ENCODE measurements around the gene PRAMEF7. TPM values are rescaled to one million over a fixed set of nuclear protein-coding genes. Genes with fewer than 3 reads are reported as not detected.
"Not testable (repeated sequence)": the region's sequence is repeated elsewhere in the genome, so short reads cannot be mapped to it uniquely, and the experiment has no call there.

PRAMEF7 gene
- total RNA-seq: not detected in 3 replicates
- long read RNA-seq: 0 reads

GRCh38 chr1:12916310-12916709 lies at the start of gene PRAMEF7:
Gene PRAMEF7 (plus strand): TSS chr1:12916610. CDS start chr1:12917693, 1,083 bp downstream.
- not testable (repeated sequence) for H3K27me3 Mint-ChIP-seq (ENCODE audit: low read depth); H3K4me1 Mint-ChIP-seq (ENCODE audit: low read depth); DNase-seq (ENCODE audit: low spot score); H3K4me3 Mint-ChIP-seq (ENCODE audit: unreplicated experiment); H3K27ac Mint-ChIP-seq (ENCODE audit: unreplicated experiment); H3K36me3 Mint-ChIP-seq (ENCODE audit: low read depth); H3K9me3 Mint-ChIP-seq (ENCODE audit: low read depth)

DNA sequence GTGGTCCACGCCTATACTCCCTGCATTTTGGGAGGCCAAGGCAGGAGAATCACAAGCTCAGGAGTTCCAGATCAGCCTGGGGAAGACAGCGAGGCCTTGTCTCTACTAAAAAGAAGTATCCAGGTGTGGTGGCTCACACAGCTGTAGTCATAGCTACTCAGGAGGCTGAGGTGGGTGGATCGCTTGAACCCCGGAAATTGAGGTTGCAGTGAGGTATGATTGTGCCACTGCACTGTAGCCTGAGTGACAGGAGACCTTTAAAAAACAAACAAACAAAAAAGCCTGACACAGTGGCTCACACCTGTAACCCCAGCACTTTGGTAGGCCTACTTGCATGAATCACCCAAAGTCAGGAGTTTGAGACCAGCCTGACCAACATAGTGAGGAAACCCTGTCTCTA lies 38.0 kb upstream of the PRAMEF7 start:
- not testable (repeated sequence) for DNase-seq (ENCODE audit: low spot score); H3K27ac Mint-ChIP-seq (ENCODE audit: unreplicated experiment); H3K4me1 Mint-ChIP-seq (ENCODE audit: low read depth); H3K9me3 Mint-ChIP-seq (ENCODE audit: low read depth); H3K4me3 Mint-ChIP-seq (ENCODE audit: unreplicated experiment); H3K27me3 Mint-ChIP-seq (ENCODE audit: low read depth); H3K36me3 Mint-ChIP-seq (ENCODE audit: low read depth)

DNA sequence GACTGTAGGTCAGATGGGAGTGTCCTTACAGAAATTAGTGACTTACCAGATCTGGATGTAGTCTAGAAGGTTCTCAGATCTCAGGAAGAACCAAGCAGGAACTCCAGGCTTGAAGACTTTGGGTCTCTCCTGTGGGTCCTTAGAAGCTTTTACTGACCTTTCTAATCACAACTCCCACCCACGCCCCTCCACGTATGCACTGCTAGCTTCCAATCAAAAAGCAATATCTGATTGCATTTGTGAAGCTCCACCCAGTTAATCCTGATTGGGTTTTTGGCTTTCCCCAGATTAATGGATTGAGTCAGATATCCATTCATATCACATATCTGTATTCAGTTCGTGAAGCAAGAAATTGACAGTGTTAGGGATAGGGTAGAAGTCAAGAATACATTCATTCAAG lies 30.3 kb upstream of the PRAMEF7 start, which contains the start of gene PRAMEF4:
Gene PRAMEF4, minus strand, starts transcription at position 101 of the 400 bp plus-strand sequence. CDS start 2,807 bp downstream, outside the sequence.
- H3K4me1 Mint-ChIP-seq (ENCODE audit: low read depth); H3K27ac Mint-ChIP-seq (ENCODE audit: unreplicated experiment); H3K4me3 Mint-ChIP-seq (ENCODE audit: unreplicated experiment); DNase-seq (ENCODE audit: low spot score); H3K27me3 Mint-ChIP-seq (ENCODE audit: low read depth); H3K36me3 Mint-ChIP-seq (ENCODE audit: low read depth); H3K9me3 Mint-ChIP-seq (ENCODE audit: low read depth): not testable (repeated sequence)

DNA sequence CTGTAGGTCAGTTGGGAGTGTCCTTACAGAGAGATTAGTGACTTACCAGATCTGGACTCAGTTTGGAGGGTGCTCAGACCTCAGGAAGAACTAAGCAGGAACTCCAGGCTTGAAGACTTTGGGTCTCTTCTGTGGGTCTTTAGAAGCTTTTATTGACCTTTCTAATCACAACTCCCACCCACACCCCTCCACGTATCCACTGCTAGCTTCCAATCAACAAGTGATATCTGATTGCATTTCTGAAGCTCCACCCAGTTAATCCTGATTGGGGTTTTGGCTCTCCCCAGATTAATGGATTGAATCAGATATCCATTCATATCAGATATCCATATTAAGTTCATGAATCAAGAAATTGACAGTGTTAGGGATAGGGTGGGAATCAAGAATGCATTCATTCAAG lies 18.2 kb upstream of the PRAMEF7 start, which contains the start of gene PRAMEF10:
Gene PRAMEF10, minus strand, starts transcription at position 101 of the 400 bp plus-strand sequence. CDS start 2,423 bp downstream, outside the sequence.
- DNase-seq (ENCODE audit: low spot score); H3K4me1 Mint-ChIP-seq (ENCODE audit: low read depth); H3K4me3 Mint-ChIP-seq (ENCODE audit: unreplicated experiment); H3K27ac Mint-ChIP-seq (ENCODE audit: unreplicated experiment); H3K9me3 Mint-ChIP-seq (ENCODE audit: low read depth); H3K36me3 Mint-ChIP-seq (ENCODE audit: low read depth); H3K27me3 Mint-ChIP-seq (ENCODE audit: low read depth): not testable (repeated sequence)

- H3K4me3 Mint-ChIP-seq (ENCODE audit: unreplicated experiment); DNase-seq (ENCODE audit: low spot score); H3K9me3 Mint-ChIP-seq (ENCODE audit: low read depth); H3K4me1 Mint-ChIP-seq (ENCODE audit: low read depth); H3K27ac Mint-ChIP-seq (ENCODE audit: unreplicated experiment); H3K36me3 Mint-ChIP-seq (ENCODE audit: low read depth); H3K27me3 Mint-ChIP-seq (ENCODE audit: low read depth): not testable (repeated sequence)
Measured at GRCh38 chr1:12899186-12899585, 17.2 kb upstream of the PRAMEF7 start.

GRCh38 chr1:12903793-12904572 lies 12.4 kb upstream of the PRAMEF7 start:
- H3K27me3 Mint-ChIP-seq (ENCODE audit: low read depth); H3K4me1 Mint-ChIP-seq (ENCODE audit: low read depth); H3K9me3 Mint-ChIP-seq (ENCODE audit: low read depth); H3K36me3 Mint-ChIP-seq (ENCODE audit: low read depth); H3K4me3 Mint-ChIP-seq (ENCODE audit: unreplicated experiment); DNase-seq (ENCODE audit: low spot score); H3K27ac Mint-ChIP-seq (ENCODE audit: unreplicated experiment): not testable (repeated sequence)

DNA sequence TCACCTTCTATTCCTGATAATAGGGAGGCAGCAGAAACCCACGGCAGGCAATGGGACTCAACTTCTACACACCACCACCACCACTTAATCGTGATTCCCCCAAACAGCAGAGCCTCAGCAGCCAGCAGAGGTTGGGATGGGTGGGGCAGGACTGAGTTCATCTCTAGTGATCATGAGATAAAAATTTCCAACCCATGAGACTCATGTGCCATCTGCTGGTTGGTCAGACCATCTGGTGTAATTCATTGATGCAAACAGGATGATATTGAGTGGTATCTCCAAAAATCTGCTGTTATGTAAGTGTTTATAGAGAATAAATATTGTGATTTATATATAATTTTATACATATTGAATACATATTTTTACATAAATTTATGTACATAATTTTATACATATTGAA lies 5.3 kb downstream of the PRAMEF7 start:
- H3K4me1 Mint-ChIP-seq (ENCODE audit: low read depth); DNase-seq (ENCODE audit: low spot score); H3K4me3 Mint-ChIP-seq (ENCODE audit: unreplicated experiment); H3K9me3 Mint-ChIP-seq (ENCODE audit: low read depth); H3K27ac Mint-ChIP-seq (ENCODE audit: unreplicated experiment); H3K36me3 Mint-ChIP-seq (ENCODE audit: low read depth); H3K27me3 Mint-ChIP-seq (ENCODE audit: low read depth): not testable (repeated sequence)
- TF ChIP-seq, protein P1, sequence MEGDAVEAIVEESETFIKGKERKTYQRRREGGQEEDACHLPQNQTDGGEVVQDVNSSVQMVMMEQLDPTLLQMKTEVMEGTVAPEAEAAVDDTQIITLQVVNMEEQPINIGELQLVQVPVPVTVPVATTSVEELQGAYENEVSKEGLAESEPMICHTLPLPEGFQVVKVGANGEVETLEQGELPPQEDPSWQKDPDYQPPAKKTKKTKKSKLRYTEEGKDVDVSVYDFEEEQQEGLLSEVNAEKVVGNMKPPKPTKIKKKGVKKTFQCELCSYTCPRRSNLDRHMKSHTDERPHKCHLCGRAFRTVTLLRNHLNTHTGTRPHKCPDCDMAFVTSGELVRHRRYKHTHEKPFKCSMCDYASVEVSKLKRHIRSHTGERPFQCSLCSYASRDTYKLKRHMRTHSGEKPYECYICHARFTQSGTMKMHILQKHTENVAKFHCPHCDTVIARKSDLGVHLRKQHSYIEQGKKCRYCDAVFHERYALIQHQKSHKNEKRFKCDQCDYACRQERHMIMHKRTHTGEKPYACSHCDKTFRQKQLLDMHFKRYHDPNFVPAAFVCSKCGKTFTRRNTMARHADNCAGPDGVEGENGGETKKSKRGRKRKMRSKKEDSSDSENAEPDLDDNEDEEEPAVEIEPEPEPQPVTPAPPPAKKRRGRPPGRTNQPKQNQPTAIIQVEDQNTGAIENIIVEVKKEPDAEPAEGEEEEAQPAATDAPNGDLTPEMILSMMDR (IDR thresholded peaks at IDR 0.05): peak; percentile 17

- not testable (repeated sequence) for H3K4me1 Mint-ChIP-seq (ENCODE audit: low read depth); H3K4me3 Mint-ChIP-seq (ENCODE audit: unreplicated experiment); H3K9me3 Mint-ChIP-seq (ENCODE audit: low read depth); DNase-seq (ENCODE audit: low spot score); H3K27ac Mint-ChIP-seq (ENCODE audit: unreplicated experiment); H3K27me3 Mint-ChIP-seq (ENCODE audit: low read depth); H3K36me3 Mint-ChIP-seq (ENCODE audit: low read depth)
Measured at GRCh38 chr1:12924368-12924767, 8.0 kb downstream of the PRAMEF7 start.

GRCh38 chr1:12947480-12947879 lies 31.1 kb downstream of the PRAMEF7 start, which contains the start of gene PRAMEF6:
Gene PRAMEF6 (minus strand): TSS chr1:12947580. CDS start chr1:12942518, 5,062 bp downstream.
- H3K9me3 Mint-ChIP-seq (ENCODE audit: low read depth); H3K27ac Mint-ChIP-seq (ENCODE audit: unreplicated experiment); DNase-seq (ENCODE audit: low spot score); H3K4me1 Mint-ChIP-seq (ENCODE audit: low read depth); H3K27me3 Mint-ChIP-seq (ENCODE audit: low read depth); H3K36me3 Mint-ChIP-seq (ENCODE audit: low read depth); H3K4me3 Mint-ChIP-seq (ENCODE audit: unreplicated experiment): not testable (repeated sequence)

Other genes with a start within 250 kb of the PRAMEF7 start
- not detected in 3 replicates for gene AADACL3, start 200.5 kb upstream of the PRAMEF7 start, total RNA-seq
- gene CFAP107, start 170.4 kb upstream of the PRAMEF7 start, total RNA-seq: not detected in 3 replicates
- gene PRAMEF12, start 142.9 kb upstream of the PRAMEF7 start, total RNA-seq: not detected in 3 replicates
- gene PRAMEF1, start 125.2 kb upstream of the PRAMEF7 start, total RNA-seq: not detected in 3 replicates
- gene PRAMEF11, start 85.2 kb upstream of the PRAMEF7 start, total RNA-seq: not detected in 3 replicates
- not detected in 3 replicates for gene HNRNPCL1, start 67.9 kb upstream of the PRAMEF7 start, total RNA-seq
- gene PRAMEF2, start 59.5 kb upstream of the PRAMEF7 start, total RNA-seq: not detected in 3 replicates
- gene PRAMEF4, start 30.4 kb upstream of the PRAMEF7 start, total RNA-seq: not detected in 3 replicates
- not detected in 3 replicates for gene PRAMEF10, start 18.3 kb upstream of the PRAMEF7 start, total RNA-seq
- gene PRAMEF6, start 31.0 kb downstream of the PRAMEF7 start, total RNA-seq: not detected in 3 replicates
- gene PRAMEF27, start 140.0 kb downstream of the PRAMEF7 start, total RNA-seq: not detected in 3 replicates
- not detected in 3 replicates for gene HNRNPCL3, start 144.2 kb downstream of the PRAMEF7 start, total RNA-seq
- not detected in 3 replicates for gene PRAMEF25, start 154.2 kb downstream of the PRAMEF7 start, total RNA-seq
- not detected in 3 replicates for gene HNRNPCL2, start 200.2 kb downstream of the PRAMEF7 start, total RNA-seq
- not detected in 3 replicates for gene PRAMEF26, start 239.4 kb downstream of the PRAMEF7 start, total RNA-seq
- gene HNRNPCL4, start 249.0 kb downstream of the PRAMEF7 start, total RNA-seq: not detected in 3 replicates

All from chondrocyte (in vitro differentiated cells).